ENCODE data around the gene ANKRD9. TPM values are rescaled to one million over a fixed set of nuclear protein-coding genes. Genes with fewer than 3 reads are reported as not detected.
A peak's percentile ranks its signal among the peaks of the same experiment; 100 is the strongest.

The ANKRD9 gene
- total RNA-seq, 1 experiment from 2014 or later, result 23.6 TPM

DNA sequence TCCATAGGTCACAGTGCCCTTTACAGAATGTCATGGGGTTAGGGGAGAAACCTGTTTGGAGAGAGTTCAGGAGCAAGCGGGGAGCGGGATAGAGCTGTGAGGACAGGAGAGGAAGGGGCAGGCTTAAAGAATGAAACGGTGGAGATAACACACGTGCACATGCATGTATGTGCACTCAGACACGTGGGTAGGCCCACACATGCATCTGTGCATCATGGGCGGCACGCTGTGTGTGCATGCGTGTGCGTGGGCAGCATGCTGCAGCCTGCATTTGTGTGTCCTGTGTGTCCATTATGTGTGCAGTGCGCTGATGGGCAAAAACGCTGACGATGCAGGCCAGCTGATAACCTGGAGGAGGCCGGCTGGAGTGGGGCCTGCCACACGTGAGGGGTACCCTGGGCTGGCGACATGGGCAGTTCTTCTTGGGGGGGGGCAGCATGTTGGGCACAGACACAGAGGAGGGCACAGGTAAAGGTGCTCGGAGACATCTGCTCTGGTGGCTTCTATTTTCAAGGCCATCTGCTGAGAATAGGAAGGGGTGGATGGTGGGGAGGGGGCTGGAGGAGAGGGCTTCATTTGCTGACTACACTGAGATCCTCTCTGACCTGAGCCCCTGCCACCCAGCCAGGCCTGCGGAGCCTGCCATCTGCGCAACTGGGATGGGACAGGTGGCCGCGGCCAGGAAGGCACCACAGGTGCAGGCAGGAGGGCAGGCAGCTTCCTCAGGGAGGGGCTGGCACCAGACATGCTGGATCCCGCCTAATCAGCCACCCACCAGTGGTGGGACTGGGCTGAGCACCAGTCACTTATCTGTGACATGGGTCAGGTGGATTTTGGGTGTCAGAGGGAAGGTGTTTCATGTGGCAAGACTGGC, 4.6 kb upstream of the ANKRD9 start:
- no peak for DNase-seq (ENCODE audit: low spot score)

DNA sequence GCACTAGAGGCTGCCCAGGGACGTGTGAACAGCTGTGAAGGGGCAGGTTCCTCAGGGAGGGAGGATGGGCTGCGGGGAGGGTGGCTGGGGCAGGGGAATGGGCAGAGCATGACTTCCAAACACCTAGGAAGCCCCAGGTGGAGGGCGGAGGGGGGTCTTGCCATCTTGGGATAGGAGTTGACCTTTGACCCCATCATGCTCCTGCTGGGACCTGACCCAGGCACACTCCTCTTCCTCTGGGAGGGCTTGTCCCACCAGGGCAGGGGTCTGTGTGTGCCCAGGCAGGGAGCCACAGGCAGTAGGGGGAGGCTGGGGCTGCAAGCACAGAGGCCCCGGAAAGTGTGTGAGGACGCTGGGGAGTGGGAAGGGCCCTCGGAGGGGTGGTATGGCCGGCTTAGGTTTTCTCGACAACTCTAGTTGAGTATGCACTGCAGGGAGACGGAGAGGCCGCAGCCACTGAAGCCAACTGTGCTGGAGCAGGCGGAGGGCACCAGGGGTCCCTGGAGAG, 3.3 kb upstream of the ANKRD9 start:
- DNase-seq (ENCODE audit: low spot score), result no peak

DNA sequence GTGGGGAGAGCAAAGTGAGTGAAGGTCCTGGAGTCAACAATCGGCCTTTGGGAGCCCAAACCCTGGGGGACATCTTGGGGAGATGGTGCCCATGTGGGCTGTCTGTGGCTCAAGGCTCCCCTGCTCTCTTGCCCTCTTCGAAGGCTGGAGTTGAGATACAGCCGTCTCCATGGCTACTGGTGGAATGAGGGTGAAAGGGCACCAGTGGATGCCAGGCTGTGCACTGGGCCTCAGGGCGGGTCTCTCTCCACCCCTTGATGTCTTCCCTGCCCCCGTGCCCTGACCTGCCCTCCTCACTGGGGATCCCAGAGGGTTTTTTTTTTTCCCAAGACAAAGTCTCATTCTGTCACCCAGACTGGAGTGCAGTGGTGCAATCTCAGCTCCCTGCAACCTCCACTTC, 2.0 kb upstream of the ANKRD9 start:
- DNase-seq (ENCODE audit: low spot score), result no peak

DNA sequence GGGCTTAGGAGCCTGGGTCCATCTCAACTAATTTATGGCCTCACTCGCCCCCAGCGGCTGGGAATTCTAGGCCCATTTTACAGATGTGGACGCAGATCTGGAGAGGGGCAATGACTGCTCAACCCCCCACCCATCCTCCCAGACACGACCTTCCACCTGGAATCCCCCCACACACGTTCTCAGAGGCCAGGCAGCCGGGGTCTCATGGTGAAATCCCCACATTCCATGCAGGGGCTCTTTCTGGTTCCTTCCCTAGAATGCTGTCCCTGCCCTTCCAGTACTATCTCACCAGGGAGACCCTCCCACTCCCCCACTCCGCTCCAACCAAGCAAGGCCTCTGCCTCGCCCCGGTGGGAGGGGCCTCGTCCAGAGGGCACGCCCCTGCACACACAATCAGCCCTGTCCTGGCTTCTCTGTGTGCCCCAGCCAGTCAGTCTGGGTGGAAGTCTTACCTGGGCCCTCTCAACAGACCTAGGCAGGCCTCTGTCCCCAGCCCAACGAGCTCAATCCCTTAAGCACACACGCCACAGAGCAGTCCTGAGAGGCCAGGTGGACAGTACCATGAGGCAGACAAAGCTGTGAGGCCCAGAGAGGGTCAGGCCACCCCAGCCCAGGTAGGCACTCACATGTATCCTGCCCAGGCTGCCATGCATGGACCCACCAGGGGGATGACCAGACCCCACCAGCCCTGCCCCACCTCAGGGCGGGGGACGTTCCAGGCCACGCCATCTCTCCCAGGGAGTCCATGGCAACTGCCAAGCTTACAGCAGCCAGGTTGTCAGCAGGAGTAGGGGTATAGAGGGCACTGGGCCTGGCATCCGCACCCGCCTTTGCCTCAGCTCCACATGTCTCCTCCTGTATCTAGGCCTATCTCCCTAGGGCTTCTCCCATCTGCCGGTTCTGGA, 1.3 kb upstream of the ANKRD9 start:
- DNase-seq (ENCODE audit: low spot score), result no peak

DNA sequence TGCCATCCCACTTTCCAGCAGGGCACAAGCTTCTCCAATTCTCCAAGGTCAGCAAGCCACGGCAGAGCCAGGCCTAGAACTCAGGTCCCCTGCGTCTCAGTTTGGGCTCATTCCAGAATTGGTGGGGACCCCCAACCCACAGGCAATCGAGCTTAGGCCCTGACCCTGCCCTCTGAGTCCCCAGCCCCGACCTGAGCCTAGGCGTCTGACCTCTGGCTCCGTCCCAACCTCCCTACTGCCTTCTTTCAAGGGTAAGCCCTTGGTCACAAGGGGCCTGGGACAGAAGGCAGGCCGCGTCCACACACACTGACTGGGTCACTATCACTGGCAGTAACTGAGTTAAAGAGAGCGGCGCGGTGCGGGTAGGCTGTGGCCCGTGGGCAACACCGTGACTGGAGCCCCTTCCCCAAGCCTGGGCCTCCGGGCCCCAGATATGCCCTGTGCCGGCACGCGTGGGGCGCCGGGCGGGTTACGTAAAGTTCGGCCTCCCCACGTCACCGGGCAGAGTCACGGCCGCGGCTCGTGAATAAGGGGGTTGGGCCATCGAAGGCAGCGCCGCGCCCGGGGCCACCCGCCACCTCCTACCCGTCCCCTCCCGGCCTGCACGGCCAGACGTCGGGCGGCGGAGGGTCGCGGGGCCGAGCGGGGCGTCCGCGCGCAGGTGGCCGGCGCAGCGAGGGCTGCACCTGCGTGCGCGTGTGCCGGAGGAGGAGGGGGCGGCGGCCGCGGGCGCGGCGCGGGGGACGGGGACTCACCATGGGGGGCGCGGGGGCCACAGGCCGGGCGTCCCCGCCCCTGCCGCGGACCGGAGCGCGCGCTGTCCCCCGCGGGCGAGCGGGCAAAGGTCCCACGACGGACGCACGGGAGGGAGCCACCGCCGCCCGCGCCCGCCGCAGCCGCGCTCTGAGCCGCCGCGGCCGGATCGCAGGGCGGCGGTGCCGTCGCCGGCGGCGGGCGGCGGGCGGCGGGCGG, 516 bp downstream of the ANKRD9 start:
- DNase-seq (ENCODE audit: low spot score), result no peak

DNA sequence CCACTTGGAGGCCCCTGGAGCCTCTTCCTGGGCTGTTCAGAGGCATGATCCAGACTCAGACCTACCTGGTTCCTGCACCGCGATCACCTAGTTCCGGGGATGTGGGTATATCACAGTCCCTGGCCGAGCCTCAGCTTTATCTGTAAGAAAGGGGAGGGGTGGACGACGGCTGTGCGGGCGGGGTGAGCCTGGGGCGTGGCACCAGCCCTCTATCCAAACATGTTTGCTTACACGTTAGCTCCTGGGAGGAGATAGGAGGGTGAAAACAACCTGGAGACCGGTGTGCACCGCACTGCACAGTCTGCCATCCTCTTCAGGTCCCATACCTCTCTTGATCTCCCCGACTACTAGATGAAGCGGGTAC, 1.2 kb downstream of the ANKRD9 start:
- peak; percentile 27 for DNase-seq (ENCODE audit: low spot score)

DNA sequence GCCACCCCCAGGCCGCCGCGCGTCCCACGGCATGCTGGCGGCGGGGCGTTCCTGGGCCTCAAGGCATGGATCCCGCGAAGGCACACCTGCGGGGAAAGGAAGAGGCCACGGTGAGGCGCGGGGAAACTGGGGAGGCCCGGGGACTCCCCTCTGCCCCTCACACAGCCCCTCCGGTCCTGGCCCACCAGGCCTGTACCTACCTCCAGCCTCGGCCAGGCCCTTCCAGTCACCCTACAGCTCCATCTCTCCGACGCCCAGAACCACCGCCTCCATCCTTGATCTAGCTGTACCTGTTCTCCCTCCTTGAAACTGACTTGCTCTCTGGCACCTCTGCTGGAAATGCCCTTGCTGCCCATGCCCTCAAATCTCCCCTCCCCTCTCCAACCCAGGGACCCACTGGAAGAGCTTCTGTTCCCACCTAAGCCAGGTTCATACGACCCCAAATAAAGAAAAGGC, 1.7 kb downstream of the ANKRD9 start:
- no peak for DNase-seq (ENCODE audit: low spot score)

DNA sequence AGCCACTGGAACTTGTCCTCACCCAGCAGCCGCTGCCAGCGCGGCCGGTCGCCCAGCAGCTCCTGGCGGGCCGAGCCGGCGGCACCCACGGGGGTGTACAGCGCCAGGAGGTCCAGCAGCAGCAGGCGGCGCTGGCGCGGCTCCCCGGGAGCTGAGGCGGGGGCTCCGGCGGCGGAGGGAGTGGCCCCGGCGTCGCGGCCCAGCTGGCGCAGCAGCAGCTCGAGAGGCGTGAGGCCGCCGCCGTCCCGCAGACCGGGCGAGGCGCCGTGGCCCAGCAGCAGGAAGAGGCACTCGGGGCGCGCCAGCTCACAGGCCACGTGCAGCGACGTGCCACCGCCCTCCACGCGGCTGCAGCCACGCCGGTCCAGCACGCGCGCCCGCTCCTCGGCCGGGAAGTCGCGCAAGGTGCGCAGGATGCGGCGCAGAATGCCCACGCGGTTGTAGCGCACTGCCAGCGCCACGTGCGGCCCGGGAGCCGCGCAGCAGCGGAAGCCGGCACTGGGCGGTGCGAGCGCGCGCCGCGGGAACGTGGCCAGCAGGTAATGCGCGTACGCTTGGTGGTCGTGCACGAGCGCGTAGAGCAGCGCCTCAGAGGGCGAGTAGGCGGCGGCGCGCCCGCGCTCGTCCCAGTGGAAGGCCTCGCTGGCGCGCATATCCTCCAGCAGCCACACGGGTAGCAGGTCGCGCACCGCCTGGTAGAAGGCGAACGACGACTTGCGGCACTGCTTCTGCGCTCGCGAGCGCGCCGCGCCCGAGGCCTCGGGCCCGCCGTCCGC, 2.3 kb downstream of the ANKRD9 start:
- no peak for DNase-seq (ENCODE audit: low spot score)

DNA sequence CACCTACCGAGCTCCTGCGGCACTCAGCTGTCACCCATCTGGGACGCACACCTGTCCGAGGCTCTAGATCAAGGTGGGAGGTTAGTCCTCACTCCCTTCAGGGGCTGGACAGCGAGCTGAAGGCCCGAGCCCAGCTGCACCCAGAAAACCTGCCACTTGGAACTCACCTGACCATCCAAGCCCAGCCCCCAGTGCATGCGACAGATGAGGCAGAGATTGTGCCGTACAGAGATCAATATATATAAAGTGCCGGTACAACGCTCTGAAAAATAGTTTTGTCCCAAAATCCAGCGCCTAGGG, 3.0 kb downstream of the ANKRD9 start:
- no peak for DNase-seq (ENCODE audit: low spot score)

DNA sequence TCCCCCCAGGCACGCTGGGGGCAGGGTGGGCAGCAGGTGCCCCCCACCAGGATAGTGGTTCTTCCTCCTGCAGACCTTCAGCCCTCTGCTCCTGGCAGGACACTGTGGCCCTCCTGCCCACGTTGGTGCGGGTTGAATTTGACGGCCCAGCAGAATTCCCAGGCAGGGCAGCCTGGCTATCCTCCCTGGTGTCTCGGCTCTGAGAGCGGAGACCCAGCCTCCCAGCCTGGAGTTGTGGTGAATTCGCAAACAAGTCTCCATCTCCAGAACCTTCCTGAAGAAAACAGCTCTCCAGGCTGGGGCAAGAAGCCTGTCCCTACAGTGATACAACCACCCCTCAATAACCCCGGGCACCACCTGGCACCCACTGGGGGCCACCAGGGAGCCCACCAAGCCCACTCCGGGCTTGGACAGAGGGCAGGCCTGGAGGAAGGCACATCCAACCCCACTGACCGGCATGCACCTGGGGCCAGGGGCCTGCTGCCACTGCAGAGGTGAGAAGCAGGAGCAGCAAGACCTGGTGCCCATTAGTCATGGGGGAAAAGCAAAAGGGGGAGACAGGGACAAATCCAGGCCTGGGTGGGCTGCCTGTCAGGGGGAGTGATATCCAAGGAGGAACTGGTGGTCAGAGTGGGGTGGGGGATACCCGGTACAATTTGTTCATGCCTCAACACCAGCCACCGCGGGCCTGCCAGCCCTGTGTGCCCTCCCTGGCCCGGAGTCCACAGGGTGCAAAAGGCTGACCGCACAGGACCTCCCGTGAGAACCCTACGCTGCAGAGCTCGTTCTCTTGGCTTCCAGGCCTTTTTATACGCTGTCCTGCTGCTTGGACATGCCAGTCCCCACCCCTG, 3.6 kb downstream of the ANKRD9 start:
- DNase-seq (ENCODE audit: low spot score), result no peak

DNA sequence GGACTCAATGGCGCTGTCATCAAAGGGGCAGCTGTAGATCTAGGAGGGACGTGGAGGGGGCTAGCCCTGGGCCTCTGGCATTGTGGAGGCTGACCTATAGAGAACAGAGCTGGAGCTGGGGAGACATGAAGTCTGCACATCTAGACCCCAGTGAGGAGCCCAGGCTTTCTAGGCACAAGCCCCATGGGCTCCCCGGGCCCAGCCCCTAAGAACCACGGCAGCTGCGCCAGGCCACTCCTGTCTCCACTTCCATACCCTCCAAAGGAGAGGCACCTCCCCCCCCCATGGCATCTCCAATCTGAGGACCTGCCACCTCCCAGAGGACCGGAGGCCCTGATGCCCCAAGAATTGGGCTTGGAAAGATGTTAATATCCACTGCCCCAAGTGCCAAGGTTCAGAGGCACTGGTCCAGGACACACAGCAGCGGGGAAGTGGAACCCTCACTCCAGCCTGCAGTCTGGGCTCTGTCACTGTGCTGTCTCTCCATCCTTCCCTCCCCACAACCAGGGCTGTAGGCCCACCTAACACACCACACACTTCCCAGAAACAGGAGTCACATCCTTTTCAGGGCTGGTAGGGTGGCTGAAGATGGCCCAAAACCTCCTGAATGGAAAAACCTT, 4.5 kb downstream of the ANKRD9 start:
- DNase-seq (ENCODE audit: low spot score), result no peak

DNA sequence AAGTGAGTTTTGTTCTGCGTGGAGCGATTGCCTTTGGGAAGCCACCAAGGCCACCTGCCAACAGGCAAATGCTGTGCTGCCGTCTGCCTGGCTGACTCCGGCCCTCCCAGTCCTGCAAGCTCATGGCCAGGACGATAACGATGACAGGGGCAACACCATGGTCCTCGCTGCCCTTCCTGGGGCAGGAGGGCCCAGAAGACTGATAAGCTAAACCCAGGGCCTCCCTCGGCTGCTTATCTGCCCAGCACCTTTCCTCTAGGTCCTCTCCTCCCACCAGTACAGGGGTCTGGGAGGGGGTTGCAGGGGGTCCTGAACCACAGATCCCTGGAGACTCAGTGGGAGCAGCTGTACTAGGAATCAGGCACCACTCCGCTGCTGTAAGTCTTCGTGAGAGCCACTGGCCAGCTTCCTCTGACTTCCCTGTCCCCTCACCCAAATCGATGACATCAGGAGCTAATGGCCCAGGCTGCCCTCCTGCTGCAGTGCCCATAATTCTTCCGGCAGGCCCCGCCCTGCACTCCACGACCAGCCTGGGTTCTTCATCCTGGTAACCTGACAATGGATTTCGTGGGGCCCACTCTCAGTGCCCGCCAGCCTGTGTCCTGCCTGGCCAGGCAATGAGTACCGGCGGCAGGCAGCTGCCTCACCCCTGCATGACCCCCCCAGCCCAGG, 5.1 kb downstream of the ANKRD9 start:
- no peak for DNase-seq (ENCODE audit: low spot score)

DNA sequence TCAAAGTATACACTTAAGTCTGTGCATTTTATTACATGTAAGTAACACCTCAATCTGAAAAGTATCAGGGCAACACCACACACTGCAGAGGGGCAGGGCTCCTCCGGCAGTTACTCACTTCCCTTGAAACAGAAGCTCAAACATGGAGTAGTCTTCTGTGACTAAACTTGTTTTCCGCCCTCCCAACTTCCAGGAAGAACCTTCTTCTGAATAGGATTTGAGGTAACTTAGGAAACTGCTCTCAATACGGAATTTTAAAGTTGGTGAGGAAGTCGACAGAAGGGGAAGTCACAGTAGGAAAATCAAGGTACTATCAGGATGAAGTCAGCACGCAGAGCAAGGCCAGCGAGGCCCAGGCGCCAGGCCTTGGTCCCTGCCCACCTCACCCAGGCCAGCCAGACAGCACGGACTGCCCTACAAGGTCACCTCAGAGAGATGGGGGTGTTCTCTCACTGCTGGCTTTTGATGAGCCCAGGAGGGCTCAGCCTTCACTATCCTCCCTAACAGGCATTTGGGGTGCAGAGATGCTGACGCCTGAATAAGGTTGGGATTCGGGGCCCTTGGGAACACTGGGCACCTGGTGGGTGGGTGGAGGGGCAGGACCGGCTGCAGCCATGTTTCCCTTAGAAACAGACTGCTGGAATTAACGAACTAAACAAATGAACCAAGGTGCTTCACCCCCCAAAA, 5.8 kb downstream of the ANKRD9 start:
- DNase-seq (ENCODE audit: low spot score), result no peak

DNA sequence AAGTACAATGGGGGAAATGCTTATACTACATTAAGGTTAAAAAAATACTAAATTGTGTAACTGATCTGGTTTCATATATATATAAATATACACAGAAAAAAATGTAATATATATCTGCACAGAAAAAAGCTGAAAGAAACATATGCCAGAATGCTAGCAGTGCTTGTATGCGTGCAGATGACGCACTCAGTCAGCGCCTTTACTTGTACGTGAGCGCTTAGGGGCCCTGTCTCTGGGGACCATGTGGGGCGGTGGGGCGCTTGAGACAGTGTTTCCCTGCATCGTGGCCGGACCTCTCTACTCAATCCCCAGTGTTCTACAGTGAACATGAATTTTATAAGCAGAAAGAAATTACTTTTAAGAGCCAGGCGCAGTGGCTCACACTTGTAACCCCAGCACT, 7.0 kb downstream of the ANKRD9 start:
- DNase-seq (ENCODE audit: low spot score), result no peak

DNA sequence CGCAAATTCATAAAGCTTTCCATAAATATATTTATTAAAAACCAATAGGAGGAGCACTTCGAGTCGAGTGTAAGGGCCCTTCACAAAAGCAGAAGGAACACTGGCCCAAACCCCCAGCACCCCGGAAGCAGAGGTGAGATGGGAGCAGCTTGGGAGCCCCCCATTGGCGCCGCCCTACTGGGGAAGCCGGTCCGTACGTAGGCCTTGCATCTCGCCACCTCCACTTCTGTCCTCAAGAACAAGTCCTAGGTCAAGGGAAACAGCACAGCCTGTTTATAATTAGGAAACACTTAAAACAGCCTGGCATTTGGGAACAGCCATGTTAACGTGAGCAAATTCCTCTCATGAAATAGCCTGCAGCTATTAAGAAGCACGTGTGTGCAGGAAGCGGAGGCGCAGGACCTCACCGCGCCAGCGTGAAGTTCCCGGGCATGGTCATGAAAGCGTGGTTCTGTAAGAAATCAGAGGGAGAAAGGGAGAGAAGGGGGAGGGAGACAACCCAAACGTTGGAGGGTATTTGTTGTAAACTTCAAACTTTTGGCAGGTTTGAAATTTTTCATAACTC, 7.7 kb downstream of the ANKRD9 start:
- DNase-seq (ENCODE audit: low spot score), result no peak

DNA sequence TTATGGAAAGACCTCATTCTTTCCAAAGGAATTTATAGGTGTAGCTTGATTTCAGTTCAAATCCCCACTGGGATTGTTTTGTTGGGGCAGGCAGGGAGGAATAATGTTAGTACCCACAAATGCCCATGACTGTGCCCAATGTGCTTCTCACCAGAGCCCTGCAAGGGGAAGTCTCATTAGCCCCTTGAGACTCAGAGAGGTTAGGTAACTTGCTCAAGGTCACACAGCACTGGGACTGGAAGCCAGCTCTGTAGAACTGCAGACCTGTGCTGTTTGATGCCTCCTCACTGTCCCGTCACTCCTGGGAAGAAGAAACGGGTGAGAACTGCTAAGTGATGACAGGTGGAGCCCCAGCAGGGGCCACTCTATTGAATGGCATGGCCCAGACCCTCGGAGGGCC, 8.9 kb downstream of the ANKRD9 start:
- no peak for DNase-seq (ENCODE audit: low spot score)

DNA sequence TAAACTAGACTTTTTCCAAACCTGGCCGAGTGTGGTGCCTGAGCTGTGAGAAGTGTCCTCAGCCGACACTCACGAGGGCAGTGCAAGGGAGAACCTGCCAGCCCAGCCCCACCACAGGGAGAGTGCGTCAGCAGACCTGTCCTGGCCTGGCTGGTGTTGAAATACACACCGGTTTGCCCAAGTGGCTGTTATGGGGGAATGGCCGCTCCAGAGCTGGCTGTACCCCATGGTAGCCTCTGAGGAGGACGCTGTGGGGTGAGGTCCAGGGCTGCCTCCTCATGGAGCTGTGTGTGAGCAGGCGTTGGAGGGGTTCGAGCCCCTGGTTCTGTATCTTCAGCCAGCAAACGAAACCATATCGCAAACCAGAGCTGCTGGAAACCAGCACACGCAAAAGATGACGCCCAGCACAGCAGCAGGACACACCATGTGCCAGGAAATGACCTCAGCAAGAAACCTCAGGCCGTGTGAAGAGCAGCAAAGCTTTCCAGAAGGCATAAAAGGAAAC, 9.4 kb downstream of the ANKRD9 start:
- DNase-seq (ENCODE audit: low spot score), result peak; percentile 33
